Left ventricle myocardium superior (tissue), 1 donor: ENCODE measurements around the gene U2AF1. TPM values are rescaled to one million over a fixed set of nuclear protein-coding genes. Genes with fewer than 3 reads are reported as not detected.
"Not testable (repeated sequence)": the region's sequence is repeated elsewhere in the genome, so short reads cannot be mapped to it uniquely, and the experiment has no call there.

Experiments used
- ATAC-seq: fragments of 200-7000 bp; cut with Tn5 transposase; one replicate; pipeline ENCODE4 v1.9.1; 2020; ENCODE audit warnings: mild to moderate bottlenecking, moderate library complexity
- DNase-seq: peaks from one replicate; pipeline ENCODE4 v3.0.0-alpha.2; 2020
- intact Hi-C: fragments of 100-400 bp; cut with micrococcal nuclease; formaldehyde crosslinking; loops from one replicate; pipeline ENCODE4 v1.11.0; 2022
- long read RNA-seq: library from polyadenylated mRNA; unstranded; transcript quantifications from one replicate; pipeline ENCODE4 v2.0.0, GENCODE V29; 2021
- total RNA-seq: library from RNA; stranded (reverse); fragmentation: NEBNext Ultra II Directional; extraction: Animal tissue kit (Norgen Biotek cat#: 25700); gene quantifications from one replicate; pipeline ENCODE4 v1.2.1, GENCODE V29; 2021
- donor health status: DM: no; HTN: yes; CAD: no; lungs with severe emphysema.

U2AF1 gene, protein sequence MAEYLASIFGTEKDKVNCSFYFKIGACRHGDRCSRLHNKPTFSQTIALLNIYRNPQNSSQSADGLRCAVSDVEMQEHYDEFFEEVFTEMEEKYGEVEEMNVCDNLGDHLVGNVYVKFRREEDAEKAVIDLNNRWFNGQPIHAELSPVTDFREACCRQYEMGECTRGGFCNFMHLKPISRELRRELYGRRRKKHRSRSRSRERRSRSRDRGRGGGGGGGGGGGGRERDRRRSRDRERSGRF
- 15.8 TPM for total RNA-seq
- long read RNA-seq, transcript U2AF1-202 (8 exons, 940 nt): minor isoform, 20 of 49 reads
- long read RNA-seq, transcript U2AF1-201 (8 exons, 962 nt): major isoform, 23 of 49 reads
- long read RNA-seq, partial matches to known transcripts: 0 of 49 reads
- long read RNA-seq, other reads (novel, unspliced or antisense): 6 of 49 reads

DNA sequence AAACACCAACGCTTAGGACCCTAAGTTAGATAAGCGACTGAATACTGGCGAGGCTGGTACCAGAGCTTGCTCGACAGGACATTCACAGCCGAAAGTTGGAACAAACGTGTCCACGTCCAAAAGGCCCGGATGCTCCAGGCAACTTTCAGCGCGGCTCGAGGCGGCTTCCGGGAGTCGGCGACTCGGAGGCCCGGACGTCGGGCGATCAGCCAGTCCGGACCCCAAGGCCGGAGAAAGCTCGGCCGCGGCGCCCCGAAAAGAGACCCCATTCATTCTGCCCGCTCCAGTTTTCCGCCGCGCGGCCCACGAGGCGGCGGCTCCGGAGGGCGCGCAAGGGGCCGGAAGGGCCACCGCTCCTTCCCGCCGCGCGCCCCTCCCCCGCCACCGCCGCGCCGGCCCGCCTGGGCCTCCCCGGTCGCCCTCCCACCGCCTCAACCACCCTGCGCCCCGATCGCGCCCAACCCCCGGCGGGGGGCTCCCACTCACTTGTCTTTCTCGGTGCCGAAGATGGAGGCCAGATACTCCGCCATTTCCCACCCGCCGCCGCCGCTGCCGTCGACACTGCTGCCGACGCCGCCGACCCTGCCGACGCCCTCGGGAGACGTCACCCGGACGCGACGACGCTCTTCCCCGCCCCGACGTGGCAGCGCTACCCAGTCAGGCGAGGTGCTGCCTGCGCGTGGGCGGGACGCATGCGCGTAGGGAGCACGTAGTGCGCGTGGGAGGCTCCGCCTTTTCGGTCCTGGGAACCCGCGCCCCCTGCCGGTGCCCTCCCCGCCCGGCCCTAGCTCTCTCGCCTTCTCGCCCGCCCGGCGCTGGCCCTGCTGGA lies at the start of gene U2AF1:
Gene U2AF1 (minus strand): TSS at position 606 of the 829 bp plus-strand sequence. CDS start 76 bp downstream, at position 530.
- peak; percentile 100 for ATAC-seq
- peak; percentile 86 for DNase-seq
- intact Hi-C loops: not testable (repeated sequence)

DNA sequence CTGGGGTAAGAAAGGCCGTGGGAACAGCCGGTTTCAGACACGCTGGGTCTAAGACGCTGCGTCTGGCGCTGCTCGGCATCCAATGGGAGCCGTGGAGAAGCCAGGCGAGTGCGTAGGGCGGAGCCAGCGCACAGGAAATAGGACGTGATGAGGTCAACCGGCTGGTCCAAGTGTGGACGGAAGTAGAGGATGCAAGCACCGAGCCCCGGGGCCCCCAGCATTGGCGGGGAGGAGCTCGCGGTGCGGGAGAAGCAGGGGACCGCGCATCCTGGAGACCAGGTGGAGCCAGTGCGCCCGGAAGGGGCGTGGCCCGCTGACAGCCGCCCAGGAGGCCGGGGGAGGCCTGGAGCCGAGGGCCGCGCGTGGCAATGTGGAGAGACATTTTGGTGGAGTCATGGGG lies 46.2 kb upstream of the U2AF1 start:
- DNase-seq, ATAC-seq, intact Hi-C loops: not testable (repeated sequence)

DNA sequence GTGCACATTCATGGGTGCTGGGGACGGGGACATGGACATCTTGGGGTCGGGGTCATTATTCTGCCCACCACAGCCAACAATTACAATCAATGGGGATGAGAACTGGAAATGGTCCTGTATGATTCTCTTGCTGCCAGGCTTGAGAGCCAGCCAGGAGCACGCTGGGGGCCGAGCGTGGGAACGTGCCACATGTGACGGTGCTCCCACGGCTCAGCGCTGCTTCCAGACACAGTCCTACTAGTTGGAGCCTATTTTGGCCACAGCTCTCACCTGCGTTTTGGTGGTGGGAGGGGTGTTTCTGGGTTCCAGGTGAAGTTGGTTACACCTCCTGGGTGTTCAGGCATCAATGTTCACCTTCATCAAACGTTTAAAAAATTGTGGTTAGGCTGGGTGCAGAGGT lies 42.0 kb upstream of the U2AF1 start:
- DNase-seq, intact Hi-C loops, ATAC-seq: not testable (repeated sequence)

DNA sequence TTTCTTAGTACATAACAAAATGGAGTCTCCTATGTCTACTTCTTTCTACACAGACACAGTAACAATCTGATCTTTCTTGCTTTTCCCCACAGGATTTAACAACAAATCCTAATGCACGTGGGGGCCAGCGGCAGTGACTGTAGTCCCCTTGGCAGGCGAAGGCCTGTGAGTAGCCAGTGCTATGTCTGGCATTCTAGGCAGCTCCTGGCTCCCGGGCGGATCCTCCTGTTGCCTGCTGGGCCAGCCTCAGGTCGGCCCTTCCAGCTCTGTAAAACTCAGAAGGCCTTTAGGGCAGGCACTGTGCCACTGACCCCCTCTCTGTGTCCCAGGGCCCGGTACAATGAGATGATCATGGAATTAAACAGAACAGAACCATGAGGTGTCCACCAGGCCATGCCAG lies 40.6 kb upstream of the U2AF1 start:
- DNase-seq, intact Hi-C loops: not testable (repeated sequence)
- ATAC-seq: peak; percentile 76

DNA sequence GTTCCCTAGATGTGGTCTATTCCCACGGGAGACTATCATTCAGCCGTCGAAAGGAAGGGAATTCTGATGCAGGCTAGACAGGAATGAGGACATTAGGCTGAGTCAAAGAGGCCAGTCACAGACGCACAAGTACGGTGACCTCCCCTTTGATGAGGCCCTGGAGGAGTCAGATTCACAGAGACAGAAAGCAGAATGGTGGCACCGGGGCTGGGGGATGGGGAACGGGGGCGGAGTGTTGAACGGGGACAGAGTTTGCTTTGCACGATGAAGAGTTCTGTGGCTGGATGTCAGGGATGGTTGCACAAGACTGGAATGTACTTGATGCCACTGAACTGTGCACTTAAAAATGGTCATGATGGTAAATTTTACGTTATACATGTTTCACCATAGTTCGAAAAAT lies 39.3 kb upstream of the U2AF1 start:
- ATAC-seq, DNase-seq, intact Hi-C loops: not testable (repeated sequence)

DNA sequence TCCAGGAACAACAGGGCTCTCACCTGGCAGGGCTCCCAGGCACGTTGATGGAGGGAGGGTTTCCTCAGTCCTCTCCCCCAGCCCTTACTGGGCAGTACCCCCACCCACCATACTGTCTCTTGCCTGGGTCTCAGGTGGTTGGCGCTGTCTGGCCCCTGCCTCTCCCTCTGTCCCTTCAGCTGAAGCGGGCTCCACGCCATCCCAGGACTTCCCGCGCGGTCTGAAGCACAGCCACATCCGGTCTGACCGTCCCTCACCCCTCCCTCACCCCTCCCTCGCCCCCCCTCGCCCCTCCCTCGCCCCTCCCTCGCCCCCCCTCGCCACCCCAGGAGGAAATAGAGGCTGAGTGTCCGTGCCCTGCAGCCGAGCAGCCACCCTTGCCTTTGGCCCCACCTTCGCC lies 34.0 kb upstream of the U2AF1 start:
- intact Hi-C loops, DNase-seq, ATAC-seq: not testable (repeated sequence)

DNA sequence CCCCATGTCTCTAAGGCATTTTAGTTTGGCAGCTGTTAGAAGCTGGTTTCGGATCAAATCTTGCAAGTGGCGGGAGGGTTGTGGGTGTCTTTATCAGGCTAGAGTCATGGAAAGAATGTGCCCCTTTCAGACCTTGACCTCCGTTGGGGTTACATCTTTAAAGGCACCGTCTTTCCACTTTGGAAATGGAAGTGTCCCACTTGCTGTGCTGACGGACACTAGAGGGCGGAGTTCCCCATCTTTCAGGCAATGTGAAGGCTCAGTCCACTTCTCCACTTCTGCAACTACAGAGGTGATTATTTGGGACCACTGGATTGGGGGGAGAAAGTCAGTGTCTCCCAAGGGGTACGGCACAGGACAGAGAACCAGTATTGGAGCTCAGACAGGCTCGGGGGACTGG lies 31.6 kb upstream of the U2AF1 start:
- DNase-seq: not testable (repeated sequence)
- ATAC-seq: peak; percentile 70

DNA sequence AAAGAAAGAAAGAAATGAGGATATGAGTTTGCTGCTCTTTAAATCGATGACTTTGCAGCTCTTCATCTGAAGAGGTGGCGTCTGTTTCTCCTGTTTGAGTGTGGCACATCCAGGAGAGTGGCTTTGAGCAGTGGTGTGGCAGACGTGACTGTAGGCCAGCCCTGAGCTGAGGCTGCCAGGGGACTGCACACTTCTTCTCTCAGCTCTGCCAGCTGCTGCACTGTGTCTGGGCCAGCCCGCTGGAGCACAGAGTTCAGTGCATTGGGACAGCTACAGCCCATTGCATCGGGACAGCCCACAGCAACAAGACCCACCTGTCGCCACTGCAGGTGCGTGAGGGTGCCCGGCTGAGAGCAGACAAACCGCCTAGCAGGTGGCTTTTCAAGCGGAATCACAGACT lies 27.1 kb upstream of the U2AF1 start:
- intact Hi-C loops, ATAC-seq, DNase-seq: not testable (repeated sequence)

More for the DNA sequence above, 31.6 kb upstream of the U2AF1 start:
- intact Hi-C loops: not testable (repeated sequence)

DNA sequence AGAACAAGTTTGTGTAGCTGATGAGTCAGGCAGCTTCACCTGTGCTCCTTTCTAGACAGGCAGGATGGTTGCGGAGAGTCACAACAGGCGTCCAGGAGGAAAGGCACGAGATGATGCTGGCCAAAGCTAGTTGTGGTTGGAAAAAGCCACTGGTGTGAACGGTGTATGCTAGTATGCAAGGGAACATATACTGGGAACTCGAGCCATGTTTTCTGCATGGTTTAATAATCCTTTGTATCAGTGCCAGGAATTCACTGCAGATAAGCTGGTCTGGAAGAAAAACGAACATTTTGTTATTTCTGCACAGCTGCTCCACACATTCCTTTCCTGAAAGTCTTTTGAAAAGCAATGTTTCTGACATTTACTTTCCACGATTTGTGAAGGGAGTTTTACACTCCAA lies 22.7 kb upstream of the U2AF1 start:
- ATAC-seq, intact Hi-C loops, DNase-seq: not testable (repeated sequence)

DNA sequence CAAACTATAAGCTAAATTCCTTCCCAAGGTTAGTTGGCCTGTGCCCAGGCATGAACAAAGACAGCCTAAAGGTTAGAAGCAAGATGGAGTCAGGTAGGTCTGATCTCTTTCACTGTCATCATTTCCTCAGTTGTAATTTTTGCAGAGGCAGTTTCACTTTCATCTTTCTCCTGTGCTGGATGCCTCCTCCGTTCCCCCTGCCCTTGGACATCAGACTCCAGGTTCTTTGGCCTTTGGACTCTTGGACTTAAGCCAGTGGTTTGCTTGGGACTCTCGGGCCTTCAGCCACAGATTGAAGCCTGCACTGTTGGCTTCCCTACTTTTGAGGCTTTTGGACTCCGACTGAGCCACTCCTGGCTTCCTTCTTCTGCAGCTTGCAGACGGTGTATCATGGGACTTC lies 8.6 kb upstream of the U2AF1 start:
- DNase-seq, ATAC-seq, intact Hi-C loops: not testable (repeated sequence)

DNA sequence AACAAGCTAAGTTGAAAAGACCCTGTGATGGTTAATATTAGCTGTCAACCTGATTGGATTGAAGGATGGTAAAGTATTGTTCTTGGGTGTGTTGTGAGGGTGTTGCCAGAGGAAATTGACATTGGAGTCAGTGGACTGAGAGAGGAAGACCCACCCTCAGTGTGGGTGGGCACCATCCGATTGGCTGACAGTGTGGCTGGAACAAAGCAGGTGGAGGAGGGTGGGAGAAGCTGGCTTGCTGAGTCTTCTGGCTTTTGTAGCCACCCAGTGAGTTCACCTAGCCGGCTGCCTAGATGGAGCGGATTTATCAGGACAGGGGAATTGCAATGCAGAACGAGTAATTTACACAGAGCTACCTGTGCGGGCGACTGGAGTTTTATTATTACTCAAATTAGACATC lies 7.1 kb upstream of the U2AF1 start:
- intact Hi-C loops, ATAC-seq, DNase-seq: not testable (repeated sequence)

DNA sequence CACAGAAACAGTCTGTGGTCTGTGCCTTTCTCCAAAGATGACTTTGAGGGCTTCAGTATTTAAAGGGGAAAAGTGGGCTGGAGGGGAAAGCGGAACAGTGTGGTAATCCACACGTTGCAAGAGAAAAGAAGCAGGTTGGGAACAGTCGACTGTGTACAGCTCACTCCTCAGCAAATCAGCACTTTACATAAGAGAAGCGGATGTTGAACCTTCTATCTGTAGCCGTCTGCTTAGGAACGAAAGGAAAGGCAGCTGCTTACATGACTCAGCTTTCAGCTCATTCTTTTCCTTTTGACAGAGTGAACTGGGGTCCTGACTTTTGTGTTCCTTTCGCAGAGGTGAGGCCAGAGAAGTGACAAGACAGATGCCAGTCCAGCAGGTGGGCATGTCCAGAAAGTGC lies 1.6 kb upstream of the U2AF1 start:
- DNase-seq, ATAC-seq, intact Hi-C loops: not testable (repeated sequence)

DNA sequence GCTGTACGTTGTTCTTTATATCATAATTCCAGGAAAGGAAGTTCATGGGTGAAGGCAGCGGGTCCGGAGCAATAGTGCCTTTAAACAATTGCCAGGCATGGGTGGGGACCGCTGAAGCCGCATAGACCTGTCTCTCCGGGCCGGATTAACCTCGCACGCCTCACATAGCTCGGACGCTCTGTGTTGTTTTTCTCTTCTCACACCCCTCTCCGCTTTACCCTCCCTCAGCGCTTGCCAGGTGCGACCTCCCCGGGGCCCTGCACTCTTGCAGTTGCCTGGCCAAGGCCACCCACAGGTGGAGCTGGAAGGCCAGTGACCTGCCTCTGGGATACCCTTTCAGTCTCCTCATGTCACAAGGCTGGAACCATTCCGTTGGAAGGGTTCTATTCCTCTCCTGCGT lies 807 bp upstream of the U2AF1 start:
- DNase-seq, intact Hi-C loops: not testable (repeated sequence)
- ATAC-seq: peak; percentile 24

DNA sequence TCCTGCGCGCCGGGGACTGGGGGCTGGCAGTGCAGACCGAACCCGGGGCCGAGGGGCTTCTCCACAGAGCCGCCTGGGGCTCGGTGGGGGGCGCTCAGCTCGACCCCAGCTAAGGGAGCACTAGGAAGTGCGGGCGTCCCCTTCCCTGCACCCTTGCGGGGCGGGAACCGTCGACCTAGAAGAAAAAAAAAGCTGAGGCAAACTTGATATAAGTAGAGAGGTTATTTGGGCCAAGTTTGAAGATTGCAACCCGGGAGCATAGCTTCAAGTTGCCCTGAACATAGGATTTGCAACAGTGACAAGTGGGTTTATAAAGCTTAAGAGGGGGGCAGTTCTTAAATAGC lies 396 bp upstream of the U2AF1 start:
- intact Hi-C loops, DNase-seq, ATAC-seq: not testable (repeated sequence)

DNA sequence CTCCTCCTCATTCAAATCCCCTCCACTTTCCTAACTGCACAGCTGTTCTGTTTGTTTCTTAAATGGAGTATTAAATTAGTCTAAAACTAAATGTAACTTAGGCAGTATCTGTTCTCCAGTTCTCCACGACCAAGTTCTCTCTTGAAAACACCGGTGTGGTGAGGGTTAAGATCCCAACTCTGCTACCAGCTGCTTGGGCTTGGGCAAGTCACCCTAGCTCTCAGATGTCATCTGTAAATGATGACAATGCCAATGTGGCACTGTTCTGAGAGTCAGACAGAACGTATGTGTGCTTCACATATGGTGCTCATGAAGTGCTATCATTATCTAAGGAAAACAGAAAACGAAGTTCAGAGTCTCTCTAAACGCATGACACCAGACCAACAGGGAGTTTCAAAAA lies 2.7 kb downstream of the U2AF1 start:
- ATAC-seq, intact Hi-C loops, DNase-seq: not testable (repeated sequence)

DNA sequence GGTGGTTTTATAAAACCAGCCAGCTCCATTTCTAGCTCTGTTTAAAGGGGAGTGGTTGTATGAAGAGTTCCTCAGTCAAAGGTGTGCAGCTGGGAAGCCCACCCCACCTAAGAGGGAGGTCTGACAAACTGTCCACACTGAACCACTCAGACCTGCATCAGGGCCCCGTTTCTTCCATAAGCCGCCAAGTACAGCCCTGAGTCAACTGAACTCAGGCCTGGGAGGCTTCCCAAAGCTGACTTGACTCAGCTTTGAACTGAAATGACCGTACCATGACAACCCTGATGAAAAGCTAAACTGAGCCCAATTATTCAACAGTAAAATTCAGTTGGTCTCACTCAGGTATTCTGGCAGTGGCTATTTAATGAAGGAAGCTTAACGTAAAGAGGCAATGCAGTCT lies 5.1 kb downstream of the U2AF1 start:
- intact Hi-C loops, ATAC-seq, DNase-seq: not testable (repeated sequence)

DNA sequence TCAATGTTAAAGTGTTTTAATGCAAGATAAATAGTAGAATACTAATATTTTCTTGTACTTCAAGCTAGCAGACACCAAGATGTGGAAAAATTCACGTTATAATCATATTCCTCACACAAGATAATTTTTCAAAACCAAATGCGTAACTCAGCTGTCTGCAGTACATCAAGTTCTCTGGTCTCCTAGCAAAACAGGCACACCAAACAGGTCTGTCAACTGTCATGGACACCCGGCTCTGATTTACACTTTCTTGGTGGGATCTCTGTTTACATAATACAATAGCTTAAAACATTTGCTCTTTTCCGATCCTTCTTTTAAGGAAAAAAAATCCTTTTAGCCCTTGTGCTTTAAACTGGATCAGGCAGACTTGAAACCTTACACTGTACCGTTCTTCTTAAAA lies 5.7 kb downstream of the U2AF1 start:
- DNase-seq, ATAC-seq, intact Hi-C loops: not testable (repeated sequence)

DNA sequence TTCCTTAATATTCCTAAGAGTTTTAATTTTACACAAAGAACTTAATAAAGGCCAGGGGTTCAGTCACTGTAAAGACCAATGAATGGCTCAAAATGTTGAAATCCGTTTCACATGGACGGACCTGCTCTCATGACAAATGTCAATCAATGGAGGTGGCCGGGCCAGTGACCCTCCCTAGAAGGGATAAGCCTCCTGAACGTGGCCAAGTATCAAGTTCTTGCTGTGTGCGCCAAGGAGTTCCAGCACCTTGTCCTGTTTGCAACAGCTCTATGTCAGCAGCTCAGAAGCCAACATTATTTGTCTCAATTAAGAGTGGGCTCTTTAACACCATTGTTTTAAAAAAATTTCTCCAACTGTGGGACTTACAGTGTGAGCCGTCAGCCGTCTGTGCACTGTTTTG lies 6.4 kb downstream of the U2AF1 start:
- DNase-seq, ATAC-seq, intact Hi-C loops: not testable (repeated sequence)

DNA sequence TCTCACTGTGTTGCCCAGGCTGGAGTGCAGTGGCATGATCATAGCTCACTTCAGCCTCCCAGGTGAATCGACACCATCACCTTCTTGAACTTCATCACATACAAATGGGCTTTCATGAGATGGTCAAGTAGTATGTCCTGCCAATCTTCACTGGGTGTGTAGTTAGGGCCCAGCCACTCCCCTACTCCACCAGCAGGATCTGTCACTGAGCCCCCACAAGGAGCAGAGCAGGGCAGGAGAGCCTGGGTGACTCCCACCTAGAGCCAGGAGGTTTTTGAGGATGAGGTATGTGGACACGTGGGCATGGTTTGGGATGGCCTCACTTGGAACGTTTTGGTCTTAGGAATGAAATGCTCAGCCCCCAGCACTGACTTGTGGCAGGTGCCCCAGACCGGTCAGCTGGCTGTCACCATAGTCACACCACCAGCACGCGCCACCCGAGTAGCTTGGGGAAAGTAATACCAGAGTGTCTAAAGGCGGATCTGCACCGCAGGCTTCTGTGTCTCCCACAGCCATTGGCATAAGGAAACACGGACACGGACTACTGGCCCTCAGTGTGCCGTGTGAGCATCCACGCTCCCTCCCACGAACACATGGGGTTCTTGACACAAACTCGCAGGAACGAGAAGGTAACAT lies 15.3 kb downstream of the U2AF1 start:
- intact Hi-C loops, DNase-seq: not testable (repeated sequence)
- ATAC-seq: peak; percentile 26
